RPMI8226 (cell line): ENCODE data around the gene ARHGAP44.

Experiments
- DNase-seq: peaks from one replicate; pipeline ENCODE4 v3.0.0-alpha.2; 2015

Gene ARHGAP44

DNA sequence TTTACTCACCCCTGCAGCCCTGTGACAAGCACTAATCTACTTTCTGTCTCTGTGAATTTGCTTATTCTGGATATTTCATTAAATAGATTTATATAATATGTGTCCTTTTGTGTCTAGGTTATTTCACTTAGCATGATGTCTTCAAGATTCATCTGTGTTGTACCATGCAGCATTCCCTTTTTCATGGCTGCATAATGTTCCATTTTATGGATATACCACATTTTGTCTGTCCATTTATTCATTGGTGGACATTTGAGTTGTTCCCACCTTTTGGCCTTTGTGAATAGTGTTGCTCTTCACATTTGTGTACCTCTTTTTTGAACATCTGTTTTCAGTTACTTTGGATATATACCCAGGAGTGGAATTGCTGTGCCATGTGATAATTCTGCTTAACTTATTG lies 118.2 kb downstream of the ARHGAP44 start:
- no peak for DNase-seq

DNA sequence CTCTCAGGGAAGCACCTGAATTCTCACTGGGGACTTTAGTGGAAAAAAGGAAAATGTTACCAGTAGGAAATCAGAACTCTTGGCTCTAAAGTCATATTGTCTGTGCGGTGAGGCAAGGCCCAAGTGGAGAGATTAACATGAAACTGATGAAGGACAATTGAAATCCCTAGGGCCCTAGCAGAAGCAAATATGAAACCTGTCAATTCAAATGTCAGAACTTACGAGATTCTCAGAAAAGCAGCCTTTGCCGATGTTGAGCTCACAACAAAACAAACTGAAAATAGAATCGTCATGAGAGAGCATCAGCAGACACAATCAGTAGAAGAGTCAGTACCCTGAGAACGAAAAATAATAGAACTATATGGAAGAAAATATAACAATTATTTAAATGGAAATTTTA lies 119.7 kb downstream of the ARHGAP44 start:
- no peak for DNase-seq

- no peak for DNase-seq
These were observed 120.2 kb downstream of the ARHGAP44 start for GRCh38 chr17:12909511-12909910.

DNA sequence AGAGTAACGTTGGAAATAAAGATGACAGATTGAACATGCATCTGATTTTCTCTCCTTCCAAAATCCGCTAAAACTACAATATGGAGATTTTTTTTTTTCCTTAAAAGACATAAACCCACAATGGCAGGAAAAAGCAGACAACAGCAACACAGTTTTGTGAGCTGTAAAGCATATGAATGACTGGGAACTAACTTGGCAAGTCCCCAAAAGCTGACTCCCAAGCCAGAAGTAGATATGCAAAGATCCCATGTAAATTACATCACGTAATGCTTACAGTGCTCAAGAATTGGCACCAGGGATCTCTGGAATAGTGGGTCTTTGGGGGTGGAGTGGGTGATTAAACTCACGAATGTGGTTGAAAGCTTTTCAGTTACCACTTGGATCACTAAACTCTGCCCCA lies 121.9 kb downstream of the ARHGAP44 start:
- DNase-seq = no peak

DNA sequence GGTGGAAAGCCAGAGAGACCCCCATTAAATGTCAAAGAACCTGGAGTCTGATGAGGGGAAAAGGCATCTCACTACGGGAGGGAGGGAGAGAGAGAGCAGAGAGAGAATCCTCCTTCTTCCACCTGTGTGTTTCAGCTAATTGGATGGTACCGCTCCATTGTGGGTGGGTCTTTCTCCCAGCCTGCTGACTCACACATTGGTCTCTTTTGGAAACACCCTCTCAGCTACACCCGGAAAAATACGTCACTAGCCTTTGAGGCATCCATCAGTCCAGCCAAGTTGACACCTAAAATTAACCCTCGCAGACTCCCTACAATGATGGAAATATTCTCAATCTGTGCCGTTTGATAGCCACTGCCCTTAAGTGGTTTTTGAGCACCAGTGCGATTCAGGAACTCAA lies 128.1 kb downstream of the ARHGAP44 start:
- no peak for DNase-seq

DNA sequence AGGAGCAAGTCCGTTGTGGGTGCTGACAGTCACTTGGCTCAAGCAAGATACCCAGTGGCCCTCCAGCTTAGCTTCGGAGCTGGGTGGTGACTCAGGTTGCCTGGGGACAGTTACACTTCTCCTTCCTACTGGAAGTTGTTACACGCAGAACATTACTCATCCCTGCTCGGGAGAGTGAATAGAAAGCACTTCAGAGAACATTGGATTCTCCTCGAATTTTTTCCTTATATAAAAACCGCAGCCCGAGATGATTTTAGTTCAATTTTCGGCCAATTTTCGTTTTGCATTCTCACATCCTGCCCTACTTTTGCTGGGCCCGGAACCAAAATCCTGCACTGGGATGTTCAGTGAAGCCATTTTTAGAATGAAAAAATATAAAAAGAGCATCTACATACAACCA lies 128.8 kb downstream of the ARHGAP44 start:
- no peak for DNase-seq

GRCh38 chr17:12922120-12922519 lies 132.8 kb downstream of the ARHGAP44 start:
- DNase-seq = no peak

DNA sequence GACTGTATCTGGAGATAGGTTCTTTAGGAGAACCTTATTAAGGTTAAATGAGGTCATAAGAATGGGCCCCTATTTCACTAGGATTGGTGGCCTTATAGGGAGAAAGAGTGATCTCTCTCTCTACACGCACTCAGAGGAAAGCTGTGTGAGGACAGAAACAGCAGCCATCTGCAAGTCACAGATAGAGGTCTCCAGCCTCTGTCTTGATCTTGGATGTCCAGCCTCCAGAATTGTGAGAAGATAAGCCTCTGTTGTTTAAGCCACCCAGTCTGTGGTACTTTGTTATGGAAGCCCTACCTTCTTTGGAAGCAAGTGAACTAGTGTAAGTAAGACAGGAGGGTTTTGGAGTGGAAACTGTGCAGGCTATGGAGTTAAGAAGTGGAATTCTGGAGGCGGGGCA lies 135.3 kb downstream of the ARHGAP44 start:
- no peak for DNase-seq

- DNase-seq = no peak
These were observed 137.7 kb downstream of the ARHGAP44 start for GRCh38 chr17:12927001-12927400.

DNA sequence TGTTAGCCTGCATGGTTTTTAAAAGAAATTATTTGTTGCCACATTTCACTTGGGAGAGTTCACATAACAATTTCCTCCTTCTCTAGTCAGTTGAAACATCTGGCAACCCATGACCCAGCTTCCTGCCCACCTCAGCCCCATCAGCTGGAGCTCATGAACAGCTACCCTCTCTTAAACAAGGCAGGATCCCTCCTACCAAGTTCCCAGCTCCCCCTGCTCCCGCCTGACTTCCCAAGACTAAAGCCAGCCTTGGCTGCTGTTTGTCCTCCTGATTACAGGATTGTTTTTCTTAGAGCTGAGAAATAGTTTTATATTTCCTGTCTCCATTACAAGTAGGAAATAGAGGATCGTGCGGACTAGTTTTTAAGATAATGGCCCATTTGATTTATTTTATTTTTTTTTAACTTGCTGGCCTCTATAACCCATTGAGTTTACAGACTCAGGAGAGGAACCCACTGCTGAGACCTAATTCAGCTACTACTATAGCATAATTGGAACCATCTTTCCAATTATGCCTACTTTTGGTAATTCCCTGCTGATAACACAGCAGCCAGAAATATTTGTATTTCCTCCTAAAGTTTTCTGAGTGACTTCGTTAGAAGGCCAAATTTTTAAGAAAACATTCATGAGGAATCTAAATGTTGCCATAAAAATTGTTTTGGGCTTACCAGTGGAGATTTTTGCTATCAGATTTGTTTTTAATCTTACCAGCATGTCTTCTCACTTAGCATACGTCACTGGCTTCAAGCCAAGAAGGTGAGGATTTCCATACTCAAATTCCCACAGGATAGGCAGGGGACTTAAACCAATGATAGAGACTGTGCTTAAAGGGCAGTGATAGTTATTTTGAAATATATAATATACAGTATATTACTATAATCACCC lies 138.5 kb downstream of the ARHGAP44 start:
- DNase-seq = no peak

GRCh38 chr17:12928736-12929135 lies 139.4 kb downstream of the ARHGAP44 start:
- DNase-seq = no peak

- DNase-seq = no peak
These were observed 147.2 kb downstream of the ARHGAP44 start for GRCh38 chr17:12936501-12936900.

- no peak for DNase-seq
These were observed 151.4 kb downstream of the ARHGAP44 start for GRCh38 chr17:12940699-12941098.

- DNase-seq = no peak
These were observed 157.7 kb downstream of the ARHGAP44 start for GRCh38 chr17:12947047-12947446.

GRCh38 chr17:12952012-12952411 lies 162.7 kb downstream of the ARHGAP44 start:
- no peak for DNase-seq

DNA sequence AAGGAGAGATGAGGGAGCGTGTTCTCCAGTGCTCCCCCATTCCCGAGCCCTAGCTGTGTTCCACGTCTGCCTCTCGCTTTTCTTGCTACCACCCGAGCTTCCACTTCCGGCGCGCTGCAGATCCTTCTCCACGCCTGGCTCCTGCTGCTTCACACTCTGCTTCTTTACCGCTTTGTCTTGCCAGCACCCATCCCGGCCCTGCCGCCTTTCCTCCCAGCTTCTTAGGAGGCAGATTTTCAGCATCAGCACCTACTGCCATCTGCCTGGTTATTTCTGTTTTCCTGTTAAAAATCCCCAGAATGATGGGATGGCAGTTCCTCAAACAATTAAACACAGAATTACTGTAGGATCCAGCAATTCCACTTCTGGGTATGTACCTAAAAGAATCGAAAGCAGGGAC lies 163.9 kb downstream of the ARHGAP44 start:
- DNase-seq = no peak

DNA sequence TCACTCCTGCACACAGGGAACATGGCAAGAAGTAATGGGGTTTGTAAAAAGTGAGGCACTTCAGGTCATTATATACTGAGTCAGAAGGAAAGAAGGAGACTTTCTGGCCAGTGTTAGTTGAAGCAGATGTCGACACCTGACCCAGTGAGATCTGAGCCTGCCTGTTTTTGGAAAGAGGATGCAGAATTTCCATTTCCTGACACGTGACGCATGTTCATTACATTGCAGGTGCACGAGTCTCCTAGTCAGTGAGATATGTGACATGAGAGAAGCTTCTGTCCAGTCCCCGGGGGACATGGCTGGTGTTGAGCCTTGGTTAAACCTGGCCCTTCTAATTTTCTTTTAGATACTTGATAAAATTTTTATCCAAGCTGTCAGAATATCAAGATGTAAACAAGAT lies 166.2 kb downstream of the ARHGAP44 start:
- no peak for DNase-seq

- no peak for DNase-seq
These were observed 169.5 kb downstream of the ARHGAP44 start for GRCh38 chr17:12958786-12959185.

DNA sequence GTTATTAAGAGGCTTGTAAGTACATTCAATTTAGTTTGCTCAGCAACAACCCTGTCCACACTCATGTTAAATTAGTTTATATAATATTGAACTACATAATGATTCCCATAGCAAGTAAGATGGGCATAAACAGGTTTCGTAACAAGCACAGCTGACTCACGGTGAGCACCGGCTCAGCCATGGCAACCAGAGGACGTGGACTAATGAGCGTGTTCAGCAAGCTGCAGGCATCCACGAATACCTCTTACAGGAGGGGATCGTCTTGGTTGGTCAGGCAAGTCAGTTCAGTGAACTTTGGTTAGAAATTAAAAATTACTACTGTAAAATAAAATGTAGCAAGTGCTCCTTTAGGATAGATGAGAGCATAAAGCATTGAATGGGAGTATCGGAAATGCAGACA lies 170.1 kb downstream of the ARHGAP44 start:
- DNase-seq = no peak

GRCh38 chr17:12961655-12962054 lies 172.4 kb downstream of the ARHGAP44 start:
- DNase-seq = no peak

DNA sequence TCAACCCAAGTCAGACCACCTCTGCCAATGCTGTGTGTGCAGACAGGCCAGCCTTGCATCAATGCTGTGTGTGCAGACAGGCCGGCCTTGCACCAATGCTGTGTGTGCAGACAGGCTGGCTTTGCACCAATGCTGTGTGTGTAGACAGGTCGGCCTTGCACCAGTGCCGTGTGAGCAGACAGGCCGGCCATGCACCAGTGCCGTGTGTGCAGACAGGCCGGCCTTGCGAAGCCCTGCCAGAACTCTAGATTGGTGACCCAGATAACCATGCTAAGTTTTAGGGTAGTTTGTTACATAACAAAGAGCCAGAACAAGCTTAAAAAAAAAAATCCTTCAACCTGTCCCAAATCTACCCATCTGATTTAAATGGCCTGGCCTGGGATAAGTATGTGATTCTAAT lies 174.2 kb downstream of the ARHGAP44 start:
- no peak for DNase-seq

DNA sequence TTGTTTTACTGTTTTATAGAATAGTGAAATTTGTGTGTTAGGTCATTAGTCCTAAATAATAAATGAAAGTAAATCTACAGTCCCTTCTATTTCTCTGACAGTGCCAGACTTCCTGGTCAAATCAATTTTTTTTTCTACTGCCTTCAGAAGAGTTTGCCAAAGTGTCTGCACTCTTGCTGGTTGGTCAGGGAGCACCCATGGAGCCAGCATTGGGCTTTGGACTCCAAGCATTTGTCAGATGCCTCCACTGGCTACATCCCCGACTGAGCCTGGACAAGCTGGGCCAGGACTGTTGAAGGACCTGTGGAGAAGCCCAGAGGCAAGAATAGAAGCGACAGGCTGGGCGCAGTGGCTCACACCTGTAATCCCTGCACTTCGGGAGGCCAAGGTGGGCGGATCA lies 174.9 kb downstream of the ARHGAP44 start:
- no peak for DNase-seq

DNA sequence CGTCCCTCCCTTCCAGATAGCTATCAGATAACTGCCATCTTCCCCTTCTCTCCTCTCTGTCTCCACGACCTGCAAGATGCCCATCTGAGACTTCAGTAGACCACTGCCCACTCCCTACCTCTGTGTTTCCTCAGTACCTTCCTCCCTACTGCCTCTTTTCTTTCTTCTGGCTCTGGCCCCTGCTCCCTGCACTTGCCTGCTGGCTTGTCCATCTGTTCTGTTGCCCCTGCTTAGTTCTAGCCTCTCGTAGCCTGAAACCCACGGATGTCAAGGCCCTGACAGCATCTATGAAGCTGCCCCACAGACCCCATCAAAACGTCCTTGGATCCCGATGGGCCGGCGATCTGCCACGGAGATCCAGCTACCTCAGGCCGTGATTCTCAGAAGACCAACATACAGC lies 175.5 kb downstream of the ARHGAP44 start:
- no peak for DNase-seq

GRCh38 chr17:12965988-12966387 lies 176.7 kb downstream of the ARHGAP44 start:
- no peak for DNase-seq

- DNase-seq = no peak
These were observed 177.1 kb downstream of the ARHGAP44 start for GRCh38 chr17:12966413-12966812.
